TTC549 (cell line): ENCODE data around the gene DGCR2.
"Not testable (repeated sequence)": the region's sequence is repeated elsewhere in the genome, so short reads cannot be mapped to it uniquely, and the experiment has no call there.

Experiments
- FAIRE-seq: peaks from 2 replicates; lab custom pipeline; 2012; peaks lifted over from hg19 to GRCh38; lab: Jason Lieb, UNC

Gene DGCR2

GRCh38 chr22:18999008-18999407 lies 123.2 kb downstream of the DGCR2 start:
- no peak for FAIRE-seq

GRCh38 chr22:18997925-18998315 lies 124.3 kb downstream of the DGCR2 start:
- no peak for FAIRE-seq

GRCh38 chr22:18997306-18997924 lies 124.8 kb downstream of the DGCR2 start:
- FAIRE-seq, result no peak

GRCh38 chr22:18996376-18996900 lies 125.8 kb downstream of the DGCR2 start:
- FAIRE-seq, result no peak

- no peak for FAIRE-seq
Measured at GRCh38 chr22:18995327-18995711, 126.9 kb downstream of the DGCR2 start.

GRCh38 chr22:18994701-18995326 lies 127.4 kb downstream of the DGCR2 start:
- FAIRE-seq, result no peak

GRCh38 chr22:18994056-18994455 lies 128.2 kb downstream of the DGCR2 start:
- FAIRE-seq, result no peak

- no peak for FAIRE-seq
Measured at GRCh38 chr22:18992543-18993198, 129.5 kb downstream of the DGCR2 start.

GRCh38 chr22:18991821-18992442 lies 130.3 kb downstream of the DGCR2 start:
- FAIRE-seq, result no peak

- no peak for FAIRE-seq
Measured at GRCh38 chr22:18991138-18991432, 131.1 kb downstream of the DGCR2 start.

- no peak for FAIRE-seq
Measured at GRCh38 chr22:18990355-18991137, 131.7 kb downstream of the DGCR2 start.

GRCh38 chr22:18988958-18989357 lies 133.3 kb downstream of the DGCR2 start:
- no peak for FAIRE-seq

- no peak for FAIRE-seq
Measured at GRCh38 chr22:18987765-18988164, 134.4 kb downstream of the DGCR2 start.

- not testable (repeated sequence) for FAIRE-seq
Measured at GRCh38 chr22:18987114-18987513, 135.1 kb downstream of the DGCR2 start.
